Measurements from ENCODE around the gene FIS1.

GRCh38 chr7:101243646-101244374, 1.1 kb downstream of the FIS1 start:
- TF ChIP-seq, protein P1, sequence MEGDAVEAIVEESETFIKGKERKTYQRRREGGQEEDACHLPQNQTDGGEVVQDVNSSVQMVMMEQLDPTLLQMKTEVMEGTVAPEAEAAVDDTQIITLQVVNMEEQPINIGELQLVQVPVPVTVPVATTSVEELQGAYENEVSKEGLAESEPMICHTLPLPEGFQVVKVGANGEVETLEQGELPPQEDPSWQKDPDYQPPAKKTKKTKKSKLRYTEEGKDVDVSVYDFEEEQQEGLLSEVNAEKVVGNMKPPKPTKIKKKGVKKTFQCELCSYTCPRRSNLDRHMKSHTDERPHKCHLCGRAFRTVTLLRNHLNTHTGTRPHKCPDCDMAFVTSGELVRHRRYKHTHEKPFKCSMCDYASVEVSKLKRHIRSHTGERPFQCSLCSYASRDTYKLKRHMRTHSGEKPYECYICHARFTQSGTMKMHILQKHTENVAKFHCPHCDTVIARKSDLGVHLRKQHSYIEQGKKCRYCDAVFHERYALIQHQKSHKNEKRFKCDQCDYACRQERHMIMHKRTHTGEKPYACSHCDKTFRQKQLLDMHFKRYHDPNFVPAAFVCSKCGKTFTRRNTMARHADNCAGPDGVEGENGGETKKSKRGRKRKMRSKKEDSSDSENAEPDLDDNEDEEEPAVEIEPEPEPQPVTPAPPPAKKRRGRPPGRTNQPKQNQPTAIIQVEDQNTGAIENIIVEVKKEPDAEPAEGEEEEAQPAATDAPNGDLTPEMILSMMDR (IDR thresholded peaks at IDR 0.05; ENCODE audit: poor library complexity, severe bottlenecking) = no peak
- no peak for TF ChIP-seq EP300 (conservative IDR thresholded peaks at IDR 0.05; ENCODE audit: poor library complexity, severe bottlenecking)
- no peak for TF ChIP-seq EZH2 (IDR thresholded peaks at IDR 0.05; ENCODE audit: borderline replicate concordance, insufficient read depth, low read length, poor library complexity, severe bottlenecking)
- TF ChIP-seq RAD21 (conservative IDR thresholded peaks at IDR 0.05) = no peak
- no peak for TF ChIP-seq SMC3 (conservative IDR thresholded peaks at IDR 0.05; ENCODE audit: poor library complexity)
- TF ChIP-seq TAF1 (IDR thresholded peaks at IDR 0.05; ENCODE audit: low read depth) = no peak
